SK-N-SH treated with all-trans-retinoic acid at 6 μM for 48 hours (cell line): ENCODE data around the gene RBM47.
"Not testable (repeated sequence)": the region's sequence is repeated elsewhere in the genome, so short reads cannot be mapped to it uniquely, and the experiment has no call there.

Experiments
- ATAC-seq: fragments of 200-7000 bp; cut with Tn5 transposase; 3 replicates; pipeline ENCODE4 v1.9.1; 2020; ENCODE audit warnings: mild to moderate bottlenecking, moderate library complexity
- BACH2 ChIP-seq: fragments of 250-450 bp; sonication (Bioruptor Pico); IDR thresholded peaks from 2 replicates; pipeline ENCODE4 v1.9.0; 2021; ENCODE audit warnings: mild to moderate bottlenecking, borderline replicate concordance
- CREB5 ChIP-seq: fragments of 250-450 bp; sonication (Bioruptor Pico); IDR thresholded peaks from 2 replicates; pipeline ENCODE4 v1.5.1; 2020; ENCODE audit warnings: low read depth, mild to moderate bottlenecking, moderate library complexity
- CSDC2 ChIP-seq: fragments of 250-450 bp; sonication (Bioruptor Pico); IDR thresholded peaks from 2 replicates; pipeline ENCODE4 v1.5.0; 2020; ENCODE audit warnings: mild to moderate bottlenecking, moderate library complexity
- ESRRG ChIP-seq: fragments of 250-450 bp; sonication (Bioruptor Pico); IDR thresholded peaks from 2 replicates; pipeline ENCODE4 v1.6.1; 2021; ENCODE audit warnings: mild to moderate bottlenecking
- GLIS3 ChIP-seq: fragments of 250-450 bp; sonication (Bioruptor Pico); IDR thresholded peaks from 2 replicates; pipeline ENCODE4 v1.5.0; 2020; ENCODE audit warnings: mild to moderate bottlenecking, moderate library complexity
- ISL1 ChIP-seq: fragments of 250-450 bp; sonication (Bioruptor Pico); IDR thresholded peaks from 2 replicates; pipeline ENCODE4 v2.1.2; 2022; ENCODE audit warnings: mild to moderate bottlenecking, moderate library complexity
- PATZ1 ChIP-seq: fragments of 250-450 bp; sonication (Bioruptor Pico); IDR thresholded peaks from 2 replicates; pipeline ENCODE4 v1.8.0; 2020; ENCODE audit warnings: mild to moderate bottlenecking, moderate library complexity, borderline replicate concordance
- PPARA ChIP-seq: fragments of 250-450 bp; sonication (Bioruptor Pico); IDR thresholded peaks from 2 replicates; pipeline ENCODE4 v1.5.0; 2020; ENCODE audit warnings: mild to moderate bottlenecking, borderline replicate concordance
- RARB ChIP-seq: fragments of 250-450 bp; sonication (Bioruptor Pico); IDR thresholded peaks from 2 replicates; pipeline ENCODE4 v1.8.0; 2021; ENCODE audit warnings: mild to moderate bottlenecking, moderate library complexity
- SNAI2 ChIP-seq: fragments of 250-450 bp; sonication (Bioruptor Pico); IDR thresholded peaks from 2 replicates; pipeline ENCODE4 v1.5.0; 2020; ENCODE audit warnings: mild to moderate bottlenecking, moderate library complexity
- TCF4 ChIP-seq: fragments of 250-450 bp; sonication (Bioruptor Pico); IDR thresholded peaks from 2 replicates; pipeline ENCODE4 v1.8.0; 2021; ENCODE audit warnings: mild to moderate bottlenecking, moderate library complexity, borderline replicate concordance
- TOX ChIP-seq: fragments of 250-450 bp; sonication (Bioruptor Pico); IDR thresholded peaks from 2 replicates; pipeline ENCODE4 v1.8.0; 2021; ENCODE audit warnings: mild to moderate bottlenecking, moderate library complexity, borderline replicate concordance
- ZC3H10 ChIP-seq: fragments of 250-450 bp; sonication (Bioruptor Pico); IDR thresholded peaks from 2 replicates; pipeline ENCODE4 v1.5.1; 2021; ENCODE audit warnings: mild to moderate bottlenecking, moderate library complexity
- ZFP30 ChIP-seq: fragments of 450-650 bp; formaldehyde crosslinking; IDR thresholded peaks from 2 replicates; pipeline ENCODE4 v1.5.0; 2022; ENCODE audit warnings: mild to moderate bottlenecking, moderate library complexity
- ZNF70 ChIP-seq: fragments of 450-650 bp; formaldehyde crosslinking; IDR thresholded peaks from 2 replicates; pipeline ENCODE4 v1.5.0; 2020; ENCODE audit warnings: mild to moderate bottlenecking, moderate library complexity
- ZNF8 ChIP-seq: fragments of 450-650 bp; formaldehyde crosslinking; IDR thresholded peaks from 2 replicates; pipeline ENCODE4 v1.5.0; 2020; ENCODE audit warnings: mild to moderate bottlenecking, moderate library complexity
- TF ChIP-seq, protein P1 (sequence below): fragments of 250-450 bp; sonication (Bioruptor Pico); IDR thresholded peaks from 2 replicates; pipeline ENCODE4 v1.8.0; 2021; ENCODE audit warnings: low read depth, mild to moderate bottlenecking, moderate library complexity, borderline replicate concordance
- TF ChIP-seq, protein P2 (sequence below): fragments of 250-450 bp; sonication (Bioruptor Pico); IDR thresholded peaks from 2 replicates; pipeline ENCODE4 v1.5.1; 2021; ENCODE audit warnings: mild to moderate bottlenecking, moderate library complexity

Gene RBM47

GRCh38 chr4:40414673-40415072 lies 215.0 kb downstream of the RBM47 start:
- no peak for ATAC-seq
- no peak for TF ChIP-seq GLIS3
- no peak for TF ChIP-seq PATZ1 (CRISPR knock-in tag)
- TF ChIP-seq ISL1: no peak
- no peak for TF ChIP-seq ZNF8
- no peak for TF ChIP-seq RARB (CRISPR knock-in tag)
- TF ChIP-seq ZFP30 (CRISPR knock-in tag): no peak
- no peak for TF ChIP-seq PPARA (CRISPR knock-in tag)
- no peak for TF ChIP-seq TCF4 (CRISPR knock-in tag)
- TF ChIP-seq, all 23 proteins: peak for 0

DNA sequence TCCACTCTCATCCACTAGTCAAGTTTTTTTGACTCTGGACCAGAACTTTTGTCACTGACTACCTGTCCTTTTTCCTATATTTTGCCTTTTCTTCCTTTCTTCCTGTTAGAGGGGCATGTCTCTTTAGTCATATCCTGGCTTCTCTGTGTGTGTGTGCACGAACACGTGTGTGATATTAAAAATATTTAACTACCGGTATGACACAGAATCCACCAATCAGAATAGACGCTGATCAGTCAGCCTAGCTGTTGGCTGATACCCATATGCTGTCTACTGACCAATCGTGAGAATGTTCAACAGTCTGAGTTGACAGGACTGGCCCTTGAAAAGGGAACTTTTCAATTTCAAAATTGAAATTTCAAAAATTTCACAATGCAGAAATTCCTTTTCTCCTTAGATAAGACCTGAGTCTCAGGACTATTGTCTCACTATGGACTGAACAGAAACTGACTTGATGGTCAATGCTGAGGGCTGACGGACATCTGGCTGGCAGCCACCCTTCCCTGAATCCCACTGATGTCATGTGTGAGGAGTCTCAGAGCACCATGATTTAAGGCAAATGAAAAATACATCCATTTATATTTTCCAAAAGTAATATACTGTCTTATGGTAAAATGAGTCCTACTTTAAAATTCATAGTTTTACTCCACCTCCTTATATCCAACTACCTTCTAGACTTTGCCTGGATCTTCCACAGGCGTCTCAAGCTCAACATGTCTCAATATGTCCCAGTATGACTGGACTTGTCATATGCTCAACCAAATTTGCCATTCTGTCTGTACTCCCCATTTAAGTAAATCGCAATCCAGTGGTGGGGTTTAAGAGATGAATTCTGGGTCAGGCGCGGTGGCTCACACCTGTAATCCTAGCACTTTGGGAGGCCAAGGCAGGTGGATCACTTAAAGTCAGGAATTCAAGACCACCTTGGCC lies 216.5 kb downstream of the RBM47 start:
- TF ChIP-seq PPARA (CRISPR knock-in tag): no peak
- TF ChIP-seq CREB5 (CRISPR knock-in tag): no peak
- TF ChIP-seq, protein P1, sequence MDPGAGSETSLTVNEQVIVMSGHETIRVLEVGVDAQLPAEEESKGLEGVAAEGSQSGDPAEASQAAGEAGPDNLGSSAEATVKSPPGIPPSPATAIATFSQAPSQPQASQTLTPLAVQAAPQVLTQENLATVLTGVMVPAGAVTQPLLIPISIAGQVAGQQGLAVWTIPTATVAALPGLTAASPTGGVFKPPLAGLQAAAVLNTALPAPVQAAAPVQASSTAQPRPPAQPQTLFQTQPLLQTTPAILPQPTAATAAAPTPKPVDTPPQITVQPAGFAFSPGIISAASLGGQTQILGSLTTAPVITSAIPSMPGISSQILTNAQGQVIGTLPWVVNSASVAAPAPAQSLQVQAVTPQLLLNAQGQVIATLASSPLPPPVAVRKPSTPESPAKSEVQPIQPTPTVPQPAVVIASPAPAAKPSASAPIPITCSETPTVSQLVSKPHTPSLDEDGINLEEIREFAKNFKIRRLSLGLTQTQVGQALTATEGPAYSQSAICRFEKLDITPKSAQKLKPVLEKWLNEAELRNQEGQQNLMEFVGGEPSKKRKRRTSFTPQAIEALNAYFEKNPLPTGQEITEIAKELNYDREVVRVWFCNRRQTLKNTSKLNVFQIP: no peak
- TF ChIP-seq, all 23 proteins: peak for 0
- ATAC-seq: no peak

DNA sequence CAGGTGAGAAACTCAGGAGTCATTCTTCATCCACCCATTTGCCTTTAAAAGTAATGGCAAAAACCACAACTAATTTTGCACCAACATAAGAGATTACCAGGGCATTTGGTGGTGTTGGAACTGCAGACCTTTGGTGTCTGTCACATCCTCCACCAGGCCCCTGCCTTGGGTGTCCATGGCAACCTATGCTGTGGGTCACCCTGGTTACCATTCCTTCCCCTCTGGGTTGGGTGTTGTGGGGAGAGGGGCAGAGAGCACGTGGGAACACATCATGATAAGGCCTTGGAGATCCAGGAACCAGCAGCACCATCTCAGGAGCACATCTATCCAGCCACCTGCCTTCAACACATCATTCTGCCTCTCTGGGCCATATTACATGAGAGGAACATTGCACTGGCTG lies 217.3 kb downstream of the RBM47 start:
- ATAC-seq: no peak
- TF ChIP-seq SNAI2 (CRISPR knock-in tag) (no peak), GLIS3 (no peak), ISL1 (no peak), ESRRG (CRISPR knock-in tag) (no peak), ZC3H10 (no peak)
- TF ChIP-seq, protein P1: no peak

DNA sequence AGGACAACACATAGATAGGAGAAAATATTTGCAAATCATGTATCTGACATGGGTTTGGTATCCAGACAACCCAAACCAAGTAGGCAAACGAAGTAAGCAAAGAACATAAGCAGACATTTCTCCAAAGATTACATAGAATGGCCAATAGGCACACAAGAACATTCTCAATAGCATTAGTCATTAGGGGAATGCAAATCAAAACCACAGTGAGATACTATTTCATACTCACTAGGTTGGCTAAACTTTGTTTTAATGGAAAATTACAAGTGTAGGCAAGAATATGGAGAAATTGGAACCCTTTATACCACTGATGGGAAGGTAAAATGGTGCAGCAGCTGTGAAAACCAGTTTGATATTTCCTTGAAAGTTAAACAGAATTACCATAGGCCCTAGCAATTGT lies 219.8 kb downstream of the RBM47 start:
- TF ChIP-seq BACH2 (CRISPR knock-in tag): no peak
- no peak for TF ChIP-seq ISL1
- TF ChIP-seq ZFP30 (CRISPR knock-in tag): no peak
- no peak for TF ChIP-seq ESRRG (CRISPR knock-in tag)
- TF ChIP-seq, all 23 proteins: peak for 0
- no peak for ATAC-seq

- not testable (repeated sequence) for ATAC-seq
Observed at GRCh38 chr4:40407468-40407867, 222.2 kb downstream of the RBM47 start.

DNA sequence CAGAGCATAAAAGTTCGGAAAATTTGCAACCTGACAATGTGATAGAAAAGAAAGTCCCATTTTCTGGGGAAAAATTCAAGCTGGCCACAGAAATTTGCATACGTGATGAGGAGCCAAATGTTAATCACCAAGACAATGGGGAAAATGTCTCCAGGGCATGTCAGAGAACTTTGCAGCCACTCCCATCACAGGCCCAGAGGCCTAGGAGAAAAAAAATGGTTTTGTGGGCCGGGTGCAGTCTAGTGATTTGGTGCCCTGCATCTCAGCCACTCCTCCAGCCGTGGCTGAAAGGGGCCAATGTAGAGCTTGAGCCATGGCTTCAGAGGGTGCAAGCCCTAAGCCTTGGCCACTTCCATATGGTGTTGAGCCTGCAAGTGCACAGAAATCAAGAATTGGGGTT lies 223.3 kb downstream of the RBM47 start:
- no peak for ATAC-seq
- TF ChIP-seq ISL1 (no peak), TOX (CRISPR knock-in tag) (no peak), BACH2 (CRISPR knock-in tag) (no peak), ZNF70 (CRISPR knock-in tag) (no peak), ZNF8 (no peak), CSDC2 (no peak)
- TF ChIP-seq, protein P2, sequence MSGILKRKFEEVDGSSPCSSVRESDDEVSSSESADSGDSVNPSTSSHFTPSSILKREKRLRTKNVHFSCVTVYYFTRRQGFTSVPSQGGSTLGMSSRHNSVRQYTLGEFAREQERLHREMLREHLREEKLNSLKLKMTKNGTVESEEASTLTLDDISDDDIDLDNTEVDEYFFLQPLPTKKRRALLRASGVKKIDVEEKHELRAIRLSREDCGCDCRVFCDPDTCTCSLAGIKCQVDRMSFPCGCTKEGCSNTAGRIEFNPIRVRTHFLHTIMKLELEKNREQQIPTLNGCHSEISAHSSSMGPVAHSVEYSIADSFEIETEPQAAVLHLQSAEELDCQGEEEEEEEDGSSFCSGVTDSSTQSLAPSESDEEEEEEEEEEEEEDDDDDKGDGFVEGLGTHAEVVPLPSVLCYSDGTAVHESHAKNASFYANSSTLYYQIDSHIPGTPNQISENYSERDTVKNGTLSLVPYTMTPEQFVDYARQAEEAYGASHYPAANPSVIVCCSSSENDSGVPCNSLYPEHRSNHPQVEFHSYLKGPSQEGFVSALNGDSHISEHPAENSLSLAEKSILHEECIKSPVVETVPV: no peak
- TF ChIP-seq, all 23 proteins: peak for 0
